NCI-H82 (cell line): Measurements from ENCODE around the gene LTBP3.
"Not testable (repeated sequence)": the region's sequence is repeated elsewhere in the genome, so short reads cannot be mapped to it uniquely, and the experiment has no call there.

Experiments
- DNase-seq: peaks from one replicate; lab custom pipeline; 2025; lab: John Stamatoyannopoulos, UW

LTBP3 gene

DNA sequence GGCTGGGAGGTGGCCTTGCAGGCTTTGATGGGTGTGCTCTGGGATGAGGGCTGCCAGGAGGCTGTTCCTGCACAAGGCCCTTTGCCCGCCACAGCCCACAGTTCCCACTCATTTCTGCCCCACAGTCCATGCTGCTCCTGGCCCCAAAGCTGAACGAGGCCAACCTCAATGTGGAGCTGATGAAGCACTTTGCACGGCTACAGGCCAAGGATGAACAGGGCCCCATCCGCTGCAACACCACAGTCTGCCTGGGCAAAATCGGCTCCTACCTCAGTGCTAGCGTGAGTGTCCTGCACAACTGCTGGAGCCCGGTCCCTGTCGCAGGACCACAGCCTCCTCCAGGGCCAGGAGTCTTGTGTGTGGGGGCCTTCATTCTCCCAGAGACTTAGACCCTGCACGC lies 23.1 kb downstream of the LTBP3 start:
- no peak for DNase-seq

DNA sequence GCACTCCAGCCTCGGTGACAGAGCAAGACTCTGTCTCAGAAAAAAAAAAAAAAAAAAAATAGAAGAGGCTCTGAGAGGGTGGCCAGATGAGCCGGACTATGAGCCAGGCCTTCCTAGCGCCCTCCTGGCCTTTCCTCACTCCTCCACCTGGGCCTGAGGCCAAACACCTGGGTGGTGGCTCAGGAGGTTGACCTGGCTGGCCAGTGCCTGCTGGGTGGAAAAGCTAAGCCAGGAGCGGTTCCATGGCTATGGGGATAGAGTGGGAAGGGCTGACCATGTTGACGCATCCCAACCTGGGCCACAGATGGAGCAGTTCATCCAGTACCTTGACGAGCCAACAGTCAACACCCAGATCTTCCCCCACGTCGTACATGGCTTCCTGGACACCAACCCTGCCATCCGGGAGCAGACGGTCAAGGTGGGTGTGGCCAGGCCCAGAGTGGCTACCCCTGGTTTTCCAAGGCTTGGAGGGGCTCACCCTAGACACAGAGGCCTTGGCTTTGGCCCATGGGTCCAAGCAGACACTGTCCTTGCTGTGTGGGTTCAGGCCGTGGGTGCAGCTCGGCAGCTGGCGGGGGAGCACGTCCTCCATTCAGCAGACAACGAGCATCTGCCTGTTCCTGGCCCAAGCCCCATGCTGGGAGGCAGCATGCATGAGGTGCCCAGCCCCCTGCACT lies 25.6 kb downstream of the LTBP3 start:
- no peak for DNase-seq

DNA sequence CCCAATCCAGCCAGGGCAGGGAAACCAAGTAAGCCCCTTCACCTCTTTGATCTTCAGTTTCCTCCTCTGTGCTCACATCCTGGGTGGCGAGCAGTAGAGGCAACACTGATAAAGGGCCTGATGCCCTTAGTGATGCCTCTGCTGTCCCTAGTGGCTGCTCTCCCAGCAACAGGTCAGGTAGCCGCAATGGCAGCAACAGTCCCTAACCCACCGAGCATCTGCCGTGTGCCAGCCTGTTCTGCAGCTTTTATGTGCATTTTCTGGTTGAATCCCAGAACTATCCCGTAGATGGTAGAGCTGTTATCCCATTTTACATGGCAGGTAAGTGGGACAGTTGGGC lies 28.0 kb downstream of the LTBP3 start:
- peak; percentile 16 for DNase-seq

DNA sequence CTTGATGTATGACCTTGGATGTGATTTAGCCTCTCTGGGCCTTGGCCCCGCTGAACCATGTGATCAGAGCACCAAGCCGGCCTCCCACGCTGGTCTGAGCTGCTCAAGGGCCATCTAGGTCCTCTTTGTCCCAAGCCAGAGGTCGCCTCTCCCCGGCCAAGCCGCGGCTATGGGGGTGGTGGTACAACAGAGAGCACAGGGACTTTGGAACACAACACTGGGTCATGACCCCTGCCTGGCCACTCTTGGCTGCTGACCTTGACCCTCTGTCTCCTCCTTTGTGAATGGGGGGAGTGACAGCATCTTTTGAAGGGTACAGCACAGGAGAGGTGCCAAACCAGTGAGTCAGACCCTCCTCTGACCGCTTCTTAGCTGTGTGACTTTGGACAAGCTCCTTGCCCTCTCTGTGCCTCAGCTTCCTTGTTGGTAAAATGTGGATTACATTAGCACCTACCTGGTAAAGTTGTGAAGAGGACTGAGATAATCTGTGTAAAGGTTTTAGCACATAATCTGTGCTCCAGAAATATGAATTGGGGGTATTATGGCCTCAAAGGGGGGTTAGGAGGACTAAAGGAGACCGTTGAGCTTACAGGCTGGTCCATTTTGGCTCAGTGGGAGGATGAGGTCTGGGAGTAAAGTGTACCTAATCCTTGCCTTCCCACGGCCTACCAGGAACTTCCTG lies 28.5 kb downstream of the LTBP3 start:
- no peak for DNase-seq

DNA sequence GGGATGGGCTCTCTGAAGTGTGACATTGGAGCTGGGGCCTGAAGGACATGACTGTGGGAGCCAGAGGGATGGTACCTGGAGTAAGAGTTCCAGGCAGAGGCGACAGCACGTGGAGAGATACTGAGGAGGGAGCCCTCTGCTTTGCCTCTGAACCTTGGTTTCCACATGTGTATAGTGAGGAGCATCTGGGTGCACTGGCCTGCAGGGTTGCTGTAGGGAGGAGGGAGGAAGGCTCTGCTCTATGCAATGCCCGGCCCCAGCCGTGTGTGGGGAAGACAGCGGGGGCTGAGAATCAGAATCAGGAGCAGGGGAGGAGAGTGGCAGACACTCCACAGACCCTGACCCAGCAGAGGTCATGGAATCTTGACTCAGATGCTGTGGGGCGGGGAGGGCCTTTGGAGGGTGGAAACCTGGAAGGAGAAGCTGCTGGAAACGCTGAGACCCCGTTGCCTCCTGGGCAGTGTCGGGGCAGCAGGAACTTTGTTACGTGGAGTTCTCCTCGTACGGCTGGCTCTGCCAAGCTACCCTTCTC lies 29.3 kb downstream of the LTBP3 start:
- DNase-seq = no peak

DNA sequence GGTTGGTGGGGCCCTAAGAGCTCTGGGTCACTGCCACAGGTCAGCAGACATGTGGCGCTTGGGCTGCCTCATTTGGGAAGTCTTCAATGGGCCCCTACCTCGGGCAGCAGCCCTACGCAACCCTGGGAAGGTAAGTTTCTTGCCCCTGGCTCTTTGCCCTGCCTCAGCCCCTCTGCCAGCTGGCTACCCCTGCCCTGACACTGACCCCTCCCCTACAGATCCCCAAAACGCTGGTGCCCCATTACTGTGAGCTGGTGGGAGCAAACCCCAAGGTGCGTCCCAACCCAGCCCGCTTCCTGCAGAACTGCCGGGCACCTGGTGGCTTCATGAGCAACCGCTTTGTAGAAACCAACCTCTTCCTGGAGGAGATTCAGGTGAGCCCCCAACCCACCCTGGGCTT lies 31.4 kb downstream of the LTBP3 start:
- DNase-seq = no peak

DNA sequence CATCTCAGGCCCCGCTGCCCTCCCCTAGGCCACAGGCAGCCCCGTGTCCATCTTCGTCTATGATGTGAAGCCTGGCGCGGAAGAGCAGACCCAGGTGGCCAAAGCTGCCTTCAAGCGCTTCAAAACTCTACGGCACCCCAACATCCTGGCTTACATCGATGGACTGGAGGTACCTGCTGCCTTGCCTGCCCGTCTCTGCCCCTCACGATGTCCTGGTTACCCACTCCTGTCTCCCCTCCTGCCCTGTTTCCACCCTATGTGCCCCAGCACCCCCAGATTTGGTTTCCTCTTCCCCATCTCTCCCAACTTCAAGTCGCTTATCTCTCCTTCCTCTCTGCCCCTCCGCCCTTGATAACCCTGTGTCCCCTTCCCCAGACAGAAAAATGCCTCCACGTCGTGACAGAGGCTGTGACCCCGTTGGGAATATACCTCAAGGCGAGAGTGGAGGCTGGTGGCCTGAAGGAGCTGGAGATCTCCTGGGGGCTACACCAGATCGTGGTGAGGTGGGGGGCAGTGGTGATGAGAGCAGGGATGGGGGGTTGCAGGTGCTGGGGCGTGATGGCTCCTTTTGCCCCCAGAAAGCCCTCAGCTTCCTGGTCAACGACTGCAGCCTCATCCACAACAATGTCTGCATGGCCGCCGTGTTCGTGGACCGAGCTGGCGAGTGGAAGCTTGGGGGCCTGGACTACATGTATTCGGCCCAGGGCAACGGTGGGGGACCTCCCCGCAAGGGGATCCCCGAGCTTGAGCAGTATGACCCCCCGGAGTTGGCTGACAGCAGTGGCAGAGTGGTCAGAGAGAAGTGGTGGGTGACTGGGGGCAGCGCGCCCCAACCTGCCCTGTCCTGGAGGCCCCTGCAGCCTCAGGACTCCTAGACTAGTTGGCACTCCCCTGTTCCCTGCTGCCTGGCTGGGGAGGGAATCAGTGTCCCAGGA lies 32.3 kb downstream of the LTBP3 start:
- no peak for DNase-seq

DNA sequence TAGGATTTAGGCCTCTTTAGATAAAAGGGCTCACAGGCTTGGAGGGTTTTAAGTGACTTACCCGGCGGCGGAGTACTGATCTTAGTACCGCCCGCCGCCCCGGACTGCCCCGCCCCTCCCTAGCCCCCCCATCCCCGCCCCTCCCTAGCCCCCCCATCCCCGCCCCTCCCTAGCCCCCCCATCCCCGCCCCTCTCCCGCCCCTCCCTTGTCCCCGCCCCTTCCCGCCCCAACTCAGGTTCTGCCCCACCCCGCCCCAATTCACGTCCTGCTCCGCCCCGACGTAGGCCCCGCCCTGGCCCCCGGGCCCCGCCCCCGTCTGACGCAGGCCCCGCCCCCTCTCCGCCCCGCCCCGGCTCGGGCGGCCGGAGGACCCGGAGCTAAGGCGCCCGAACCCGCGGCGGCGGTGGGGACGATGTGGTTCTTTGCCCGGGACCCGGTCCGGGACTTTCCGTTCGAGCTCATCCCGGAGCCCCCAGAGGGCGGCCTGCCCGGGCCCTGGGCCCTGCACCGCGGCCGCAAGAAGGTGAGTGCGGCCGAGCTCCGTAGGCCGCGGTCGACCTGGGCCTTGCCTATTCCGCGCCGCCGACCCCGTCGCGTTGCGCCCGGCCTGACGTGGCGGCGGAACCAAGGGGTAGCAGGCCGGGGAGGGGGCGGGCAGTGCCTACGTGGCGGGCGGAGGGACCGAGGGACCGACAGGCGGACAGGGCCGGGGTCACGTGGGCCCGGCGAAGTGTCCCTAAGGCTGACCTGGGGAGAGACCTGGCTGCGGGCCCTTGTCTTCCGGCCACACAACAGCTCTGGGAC lies 33.2 kb downstream of the LTBP3 start, which contains the start of gene SCYL1:
TSS of gene SCYL1 (plus strand) at position 343 of the 805 bp plus-strand sequence. CDS start at position 414, 71 bp downstream.
- peak; percentile 93 for DNase-seq

DNA sequence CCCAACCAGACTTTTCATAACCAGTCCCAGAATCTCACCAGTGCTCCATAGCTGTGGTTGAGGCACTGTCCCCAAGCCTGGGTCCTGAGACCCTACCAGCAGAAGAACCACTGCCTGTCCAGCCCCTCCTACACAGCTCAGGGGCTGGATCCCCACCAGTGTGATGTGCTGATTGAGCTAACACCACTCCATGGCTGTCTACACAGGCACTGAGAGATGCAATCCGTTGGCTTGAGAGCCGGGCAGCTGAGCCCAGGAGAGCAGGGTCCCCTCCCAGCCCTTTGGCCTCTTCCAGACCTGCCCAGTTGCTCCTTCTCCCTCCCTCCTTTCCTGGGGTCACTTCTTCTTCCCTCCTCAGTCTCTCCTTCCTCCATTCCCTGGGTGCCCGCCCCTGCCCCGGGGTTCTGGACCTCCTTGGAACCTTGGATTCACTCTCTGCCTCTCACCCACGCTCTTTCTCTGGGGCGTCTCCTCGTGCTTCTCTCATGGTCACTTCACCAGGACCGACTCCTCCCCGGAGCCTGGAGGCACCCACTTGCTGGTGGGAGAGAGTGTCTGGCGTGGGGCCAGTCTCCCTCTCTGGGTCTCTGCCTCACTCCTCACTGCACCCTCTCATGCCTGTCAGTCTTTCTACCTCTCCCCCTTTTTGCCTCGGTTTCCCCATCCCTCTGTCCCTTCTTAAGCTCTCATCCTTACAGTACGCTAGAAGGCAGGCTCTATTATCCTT lies 34.0 kb downstream of the LTBP3 start:
- DNase-seq = no peak

DNA sequence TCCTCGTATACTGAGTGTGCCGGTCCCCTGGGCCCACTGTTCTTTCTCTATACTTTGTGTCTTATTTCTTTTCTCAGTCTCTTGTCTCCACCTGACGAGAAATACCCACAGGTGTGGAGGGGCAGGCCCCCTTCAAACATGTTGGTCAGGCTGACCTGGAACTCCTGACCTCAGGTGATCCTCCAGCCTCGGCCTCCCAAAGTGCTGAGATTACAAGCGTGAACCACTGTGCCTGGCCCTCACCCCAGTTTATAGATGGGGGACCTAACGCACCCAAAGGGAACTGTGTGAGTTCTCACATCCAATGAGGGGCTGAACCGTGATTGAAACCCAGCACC lies 34.6 kb downstream of the LTBP3 start:
- not testable (repeated sequence) for DNase-seq

DNA sequence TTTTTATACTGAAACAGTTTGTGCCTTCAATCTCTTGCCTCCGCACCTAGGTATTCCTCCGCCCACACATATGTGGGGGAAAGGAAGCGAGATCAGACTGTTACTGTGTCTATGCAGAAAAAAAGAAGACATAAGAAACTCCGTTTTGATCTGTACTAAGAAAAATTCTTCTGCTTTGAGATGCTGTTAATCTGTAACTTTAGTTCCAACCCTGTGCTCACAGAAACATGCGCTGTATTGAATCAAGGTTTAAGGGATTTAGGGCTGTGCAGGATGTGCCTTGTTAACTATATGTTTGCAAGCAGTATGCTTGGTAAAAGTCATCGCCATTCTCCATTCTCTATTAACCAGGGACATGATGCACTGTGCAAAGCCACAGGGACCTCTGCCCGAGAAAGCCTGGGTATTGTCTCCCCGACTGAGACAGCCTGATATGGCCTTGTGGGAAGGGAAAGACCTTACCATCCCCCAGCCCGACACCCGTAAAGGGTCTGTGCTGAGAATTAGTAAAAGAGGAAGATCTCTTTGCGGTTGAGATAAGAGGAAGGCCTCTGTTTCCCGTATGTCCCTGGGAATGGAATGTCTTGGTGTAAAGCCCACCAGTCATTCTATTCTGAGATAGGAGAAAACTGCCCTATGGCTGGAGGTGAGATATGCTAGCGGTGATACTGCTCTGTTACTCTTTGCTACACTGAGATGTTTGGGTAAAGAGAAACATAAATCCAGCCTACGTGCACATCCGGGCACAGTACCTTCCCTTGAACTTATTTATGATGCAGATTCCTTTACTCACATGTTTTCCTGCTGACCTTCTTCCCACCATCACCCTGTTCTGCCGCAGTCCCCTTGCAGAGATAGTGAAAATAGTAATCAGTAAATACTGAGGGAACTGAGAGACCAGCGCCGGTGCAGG lies 35.2 kb downstream of the LTBP3 start:
- not testable (repeated sequence) for DNase-seq

DNA sequence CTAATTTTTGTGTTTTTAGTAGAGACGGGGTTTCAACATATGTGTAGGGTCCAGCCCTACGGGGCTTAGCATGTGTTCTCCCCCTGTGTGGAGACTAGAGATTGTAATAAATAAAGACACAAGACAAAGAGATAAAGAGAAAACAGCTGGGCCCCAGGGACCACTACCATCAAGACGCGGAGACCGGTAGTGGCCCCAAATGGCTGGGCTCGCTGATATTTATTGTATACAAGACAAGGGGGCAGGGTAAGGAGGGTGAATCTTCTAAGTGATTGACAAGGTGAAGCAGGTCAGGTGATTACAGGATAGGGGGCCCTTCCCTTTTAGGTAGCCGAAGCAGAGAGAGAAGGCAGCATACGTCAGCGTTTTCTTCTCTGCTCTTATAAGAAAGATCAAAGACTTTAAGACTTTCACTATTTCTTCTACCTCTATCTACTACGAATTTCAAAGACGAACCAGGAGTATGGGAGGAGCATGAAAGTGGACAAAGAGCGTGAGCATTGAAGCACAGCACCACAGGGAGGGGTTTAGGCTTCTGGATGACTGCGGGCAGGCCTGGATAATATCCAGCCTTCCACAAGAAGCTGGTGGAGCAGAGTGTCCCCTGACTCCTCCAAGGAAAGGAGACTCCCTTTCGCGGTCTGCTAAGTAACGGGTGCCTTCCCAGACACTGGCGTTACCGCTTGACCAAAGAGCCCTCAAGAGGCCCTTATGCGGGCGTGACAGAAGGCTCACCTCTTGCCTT lies 36.2 kb downstream of the LTBP3 start:
- DNase-seq = not testable (repeated sequence)

DNA sequence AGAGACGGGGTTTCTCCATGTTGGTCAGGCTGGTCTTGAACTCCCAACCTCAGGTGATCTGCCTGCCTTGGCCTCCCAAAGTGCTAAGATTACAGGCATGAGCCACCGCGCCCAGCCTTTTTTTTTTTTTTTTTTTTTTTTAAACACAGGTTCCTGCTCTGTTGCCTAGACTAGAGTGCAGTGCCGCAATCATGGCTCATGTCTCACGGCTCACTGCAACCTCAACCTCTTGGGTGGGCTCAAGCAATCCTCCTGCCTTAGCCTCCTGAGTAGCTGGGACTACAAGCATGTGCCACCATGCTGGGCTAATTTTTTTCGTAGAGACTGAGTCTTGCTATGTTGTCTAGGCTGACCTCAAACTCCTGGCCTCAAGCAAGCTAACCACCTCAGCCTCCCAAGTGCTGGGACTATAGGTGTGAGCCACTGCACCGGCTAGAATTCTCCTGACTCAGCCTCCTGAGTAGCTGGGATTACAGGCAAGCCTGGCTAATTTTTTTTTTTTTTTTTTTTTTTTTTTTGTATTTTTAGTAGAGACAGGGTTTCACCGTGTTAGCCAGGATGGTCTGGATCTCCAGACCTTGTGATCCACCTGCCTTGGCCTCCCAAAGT lies 39.1 kb downstream of the LTBP3 start:
- not testable (repeated sequence) for DNase-seq

DNA sequence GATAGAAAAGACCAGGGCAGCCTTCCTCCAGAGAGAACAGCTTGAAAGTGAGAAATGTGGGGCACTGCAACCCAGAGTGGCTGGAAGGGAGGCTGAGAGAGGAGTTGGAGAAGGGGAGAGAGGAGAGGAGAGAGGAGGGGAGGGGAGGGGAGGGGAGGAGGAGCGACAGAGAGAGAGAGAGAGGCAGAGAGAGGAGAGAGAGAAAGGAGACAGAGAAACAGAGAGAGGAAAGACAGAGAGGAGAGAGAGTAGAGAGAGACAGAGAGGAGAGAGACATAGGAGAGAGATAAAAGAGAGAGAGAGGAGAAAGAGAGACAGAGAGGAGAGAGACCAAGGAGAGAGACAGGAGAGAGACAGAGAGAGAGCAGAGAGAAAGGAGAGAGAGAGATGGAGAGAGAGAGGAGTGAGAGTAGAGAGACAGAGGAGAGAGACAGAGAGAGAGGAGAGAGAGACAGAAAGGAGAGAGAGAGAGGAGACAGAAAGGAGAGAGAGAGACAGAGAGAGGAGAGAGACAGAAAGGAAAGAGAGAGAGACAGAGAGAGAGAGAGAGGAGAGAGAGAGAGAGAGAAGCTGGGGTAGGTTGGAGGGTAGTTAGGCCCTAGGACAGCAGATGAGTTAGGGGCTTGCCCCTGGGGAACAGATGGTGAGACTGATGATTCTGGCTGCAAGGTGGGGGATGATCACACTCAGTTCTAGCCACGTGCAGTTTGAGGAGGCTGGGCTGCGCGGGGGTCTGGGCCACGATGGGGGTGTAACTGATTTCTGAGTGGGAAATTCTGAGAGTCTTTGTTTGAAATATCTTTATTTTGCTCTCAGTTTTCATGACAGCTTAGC lies 41.8 kb downstream of the LTBP3 start:
- peak; percentile 86 for DNase-seq

DNA sequence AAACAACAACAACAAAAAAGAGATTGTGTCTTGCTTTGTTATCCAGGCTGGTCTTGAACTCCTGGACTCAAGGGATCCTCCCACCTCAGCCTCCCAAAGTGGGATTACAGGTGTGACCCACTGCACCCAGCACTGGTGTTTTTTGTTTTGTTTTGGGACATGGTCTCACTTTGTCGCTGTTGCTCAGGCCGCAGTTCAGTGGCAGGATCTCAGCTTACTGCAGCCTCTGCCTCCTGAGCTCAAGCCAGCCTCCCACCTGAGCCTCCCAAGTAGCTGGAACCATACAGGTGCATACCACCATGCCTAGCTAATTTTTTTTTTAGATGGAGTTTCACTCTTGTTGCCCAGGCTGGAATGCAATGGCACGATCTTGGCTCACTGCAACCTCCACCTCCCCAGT lies 45.8 kb downstream of the LTBP3 start:
- not testable (repeated sequence) for DNase-seq

DNA sequence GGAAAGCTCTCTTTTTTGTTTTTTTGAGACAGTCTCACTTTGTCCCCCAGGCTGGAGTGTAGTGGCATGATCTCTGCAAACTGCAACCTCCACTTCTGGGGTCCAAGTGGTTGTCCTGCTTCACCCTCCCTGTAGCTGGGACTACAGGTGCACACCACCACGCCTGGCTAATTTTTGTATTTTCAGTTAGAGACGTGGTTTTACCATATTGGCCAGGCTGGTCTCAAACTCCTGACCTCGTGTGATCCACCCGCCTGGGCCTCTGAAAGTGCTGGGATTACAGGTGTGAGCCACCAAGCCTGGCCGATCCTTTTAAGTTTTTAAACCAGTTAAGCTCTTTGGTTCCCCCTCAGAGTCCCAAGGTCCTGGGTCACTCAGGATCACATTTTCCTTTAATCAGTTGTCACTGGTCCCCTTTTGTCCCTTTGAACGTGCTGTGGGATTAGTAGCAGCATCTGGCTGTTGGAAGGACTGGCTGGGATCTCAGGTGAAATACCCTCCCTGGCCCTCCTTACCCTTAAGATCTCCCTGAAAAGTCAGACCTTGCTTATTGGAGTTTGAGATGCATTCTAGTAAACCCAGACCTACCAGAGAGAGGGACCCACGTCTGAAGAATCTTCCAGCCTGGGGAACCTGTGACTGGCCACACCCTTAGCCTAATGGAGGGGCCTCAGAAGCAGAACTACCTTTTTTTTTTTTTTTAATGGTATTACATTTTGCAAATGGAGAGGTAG lies 51.2 kb downstream of the LTBP3 start:
- DNase-seq = peak; percentile 92

DNA sequence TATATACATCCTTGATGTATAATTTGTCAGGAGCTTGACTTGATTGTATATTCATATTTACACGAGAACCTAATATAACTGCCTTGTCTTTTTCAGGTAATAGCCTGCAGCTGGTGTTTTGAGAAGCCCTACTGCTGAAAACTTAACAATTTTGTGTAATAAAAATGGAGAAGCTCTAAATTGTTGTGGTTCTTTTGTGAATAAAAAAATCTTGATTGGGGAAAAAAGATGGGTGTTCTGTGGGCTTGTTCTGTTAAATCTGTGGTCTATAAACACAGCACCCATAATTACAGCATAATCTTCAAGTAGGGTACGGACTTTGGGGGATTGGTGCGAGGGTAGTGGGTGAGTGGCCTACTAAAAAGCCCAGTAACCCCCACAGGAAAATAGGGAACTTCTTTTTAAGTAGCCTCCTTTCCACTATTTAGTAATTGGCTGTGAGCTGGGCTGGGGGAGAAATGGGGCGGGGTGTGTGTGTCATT lies 51.8 kb downstream of the LTBP3 start:
- DNase-seq = no peak
